ENCODE data around the gene MYO10.

DNA sequence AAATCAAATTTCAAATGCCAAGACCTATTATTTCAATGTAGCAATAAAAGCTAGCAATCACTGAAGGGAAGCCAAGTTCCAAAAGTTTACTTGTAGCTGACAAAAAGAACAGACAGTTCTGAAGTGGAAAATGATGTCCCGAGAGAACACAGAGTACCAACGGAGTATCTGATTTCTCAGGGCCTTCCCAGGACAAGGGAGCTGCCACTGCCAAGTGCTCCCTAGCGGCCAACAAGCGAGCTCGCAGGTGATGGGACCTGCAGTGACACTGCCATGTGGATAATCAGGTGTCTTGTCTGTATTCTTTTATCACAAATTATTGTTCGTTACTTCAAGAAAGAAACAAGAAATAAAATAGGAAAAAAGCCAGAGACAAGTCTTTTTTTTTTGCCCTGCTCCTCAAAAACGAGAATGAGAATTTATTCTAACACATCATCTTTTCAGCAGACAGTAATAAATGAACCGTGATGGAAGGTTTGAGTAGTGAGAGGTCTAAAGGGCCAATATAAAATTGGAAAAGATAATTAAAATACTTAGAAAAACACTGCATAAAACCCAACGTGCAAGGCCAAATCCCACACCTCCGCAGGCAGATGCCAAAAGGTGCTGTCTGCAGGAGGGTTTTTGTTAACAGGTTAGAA is 159.4 kb downstream of the MYO10 start:
- TF ChIP-seq, protein P1, sequence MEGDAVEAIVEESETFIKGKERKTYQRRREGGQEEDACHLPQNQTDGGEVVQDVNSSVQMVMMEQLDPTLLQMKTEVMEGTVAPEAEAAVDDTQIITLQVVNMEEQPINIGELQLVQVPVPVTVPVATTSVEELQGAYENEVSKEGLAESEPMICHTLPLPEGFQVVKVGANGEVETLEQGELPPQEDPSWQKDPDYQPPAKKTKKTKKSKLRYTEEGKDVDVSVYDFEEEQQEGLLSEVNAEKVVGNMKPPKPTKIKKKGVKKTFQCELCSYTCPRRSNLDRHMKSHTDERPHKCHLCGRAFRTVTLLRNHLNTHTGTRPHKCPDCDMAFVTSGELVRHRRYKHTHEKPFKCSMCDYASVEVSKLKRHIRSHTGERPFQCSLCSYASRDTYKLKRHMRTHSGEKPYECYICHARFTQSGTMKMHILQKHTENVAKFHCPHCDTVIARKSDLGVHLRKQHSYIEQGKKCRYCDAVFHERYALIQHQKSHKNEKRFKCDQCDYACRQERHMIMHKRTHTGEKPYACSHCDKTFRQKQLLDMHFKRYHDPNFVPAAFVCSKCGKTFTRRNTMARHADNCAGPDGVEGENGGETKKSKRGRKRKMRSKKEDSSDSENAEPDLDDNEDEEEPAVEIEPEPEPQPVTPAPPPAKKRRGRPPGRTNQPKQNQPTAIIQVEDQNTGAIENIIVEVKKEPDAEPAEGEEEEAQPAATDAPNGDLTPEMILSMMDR (conservative IDR thresholded peaks at IDR 0.05; ENCODE audit: low read length): no peak
- no peak for TF ChIP-seq EZH2phosphoT487 (IDR thresholded peaks at IDR 0.05; ENCODE audit: borderline replicate concordance, low read depth, low read length)

Data from OCI-LY7 (cell line).